ENCODE data around the gene HNRNPA0. TPM values are rescaled to one million over a fixed set of nuclear protein-coding genes. Genes with fewer than 3 reads are reported as not detected.

The HNRNPA0 gene
- total and polyA plus RNA-seq, 2 of the 4 experiments (the other 2 are of a cell fraction): 5.2 to 12.2 TPM

GRCh38 chr5:137705106-137705505 is 49.1 kb downstream of the HNRNPA0 start:
- Histone ChIP-seq H3K27me3 (ENCODE audit: control insufficient read depth, insufficient read depth, low read length) (no peaks in the 10 kb centered on the region), H3K9ac (ENCODE audit: low read depth, low read length) (no peak overlapping the region), H2BK5ac (ENCODE audit: low read depth, low read length, poor library complexity, severe bottlenecking) (no peak overlapping the region), H3K4me3 (ENCODE audit: insufficient read depth, low read depth, low read length) (no peak overlapping the region), H2AK5ac (ENCODE audit: low read depth, low read length) (no peak overlapping the region), H3K4me1 (ENCODE audit: control insufficient read depth, insufficient read depth, low read length) (no peaks in the 10 kb centered on the region), H2BK15ac (ENCODE audit: low read depth, low read length) (no peak overlapping the region), H4K91ac (ENCODE audit: insufficient read depth, low read depth, low read length) (no peak overlapping the region), H3K4ac (ENCODE audit: low read depth, low read length) (no peak overlapping the region), H3K18ac (ENCODE audit: low read depth, low read length) (no peak overlapping the region), H4K8ac (ENCODE audit: low read depth in 2 of 2, low read length in 2 of 2) (no peak overlapping the region), H3K14ac (replicated peaks; ENCODE audit: low read depth, low read length) (no peak overlapping the region), H3K9me3 (ENCODE audit: control insufficient read depth, insufficient read depth, low read length) (no peaks in the 10 kb centered on the region), H3K36me3 (ENCODE audit: control insufficient read depth, insufficient read depth, low read length) (no peaks in the 10 kb centered on the region), H3K79me1 (ENCODE audit: low read depth in 1 of 2, low read length in 2 of 2) (no peaks in the 10 kb centered on the region), H2BK20ac (ENCODE audit: low read depth, low read length) (no peak overlapping the region), H2AK9ac (replicated peaks; ENCODE audit: low read depth, low read length, poor library complexity) (no peak overlapping the region), H4K5ac (ENCODE audit: low read depth, low read length) (no peak overlapping the region), H3K23ac (ENCODE audit: low read depth, low read length) (no peak overlapping the region), H3K9me1 (ENCODE audit: insufficient read depth, low read length) (no peaks in the 10 kb centered on the region), H4K20me1 (ENCODE audit: insufficient read depth, low read length) (no peaks in the 10 kb centered on the region), H3K4me2 (ENCODE audit: low read depth, low read length) (no peak overlapping the region), H2AFZ (replicated peaks; ENCODE audit: low read length, poor library complexity) (no peak overlapping the region), H2BK120ac (ENCODE audit: low read depth, low read length) (no peak overlapping the region), H3K27ac (ENCODE audit: insufficient read depth, low read length) (no peak overlapping the region), H3K56ac (ENCODE audit: extremely low read depth, insufficient read depth, low read length) (no peak overlapping the region)
- in situ Hi-C loops (cut with MboI; ENCODE audit: low sequenced_read_pairs): no loop called here
- ChIA-PET CTCF (no interaction called here), POLR2A (ENCODE audit: unreplicated experiment) (no interaction called here)
- dilution Hi-C loops (cut with HindIII; ENCODE audit: low sequenced_read_pairs, unreplicated experiment): no loop called here
- intact Hi-C loops (cut with micrococcal nuclease): no loop called here
- DNase-seq (peak; percentile 41), ATAC-seq (ENCODE audit: low read depth) (peak; percentile 57; the same call in 1 of the 2 replicates)
- TF ChIP-seq CEBPB (IDR thresholded peaks at IDR 0.05; ENCODE audit: low read depth, low read length): no peak
- TF ChIP-seq FOS (IDR thresholded peaks at IDR 0.05; ENCODE audit: low read depth, low read length): no peak
- TF ChIP-seq ELK1 (IDR thresholded peaks at IDR 0.05; ENCODE audit: borderline replicate concordance, low read depth, low read length): no peak
- no peak for TF ChIP-seq BHLHE40 (IDR thresholded peaks at IDR 0.05; ENCODE audit: low read depth, low read length)
- no peak for TF ChIP-seq NFE2L2 (IDR thresholded peaks at IDR 0.05; ENCODE audit: low read depth, low read length)
- no peak for TF ChIP-seq MAZ (IDR thresholded peaks at IDR 0.05; ENCODE audit: borderline replicate concordance, low read depth, low read length)
- no peak for TF ChIP-seq MAFK (IDR thresholded peaks at IDR 0.05; ENCODE audit: low read depth, low read length)
- TF ChIP-seq RCOR1 (IDR thresholded peaks at IDR 0.05; ENCODE audit: insufficient replicate concordance, low read length): no peak
- TF ChIP-seq SMC3 (IDR thresholded peaks at IDR 0.05; ENCODE audit: low read depth, low read length): no peak
- no peak for TF ChIP-seq POLR2A (IDR thresholded peaks at IDR 0.05; ENCODE audit: low read depth, low read length)
- TF ChIP-seq, protein P1, sequence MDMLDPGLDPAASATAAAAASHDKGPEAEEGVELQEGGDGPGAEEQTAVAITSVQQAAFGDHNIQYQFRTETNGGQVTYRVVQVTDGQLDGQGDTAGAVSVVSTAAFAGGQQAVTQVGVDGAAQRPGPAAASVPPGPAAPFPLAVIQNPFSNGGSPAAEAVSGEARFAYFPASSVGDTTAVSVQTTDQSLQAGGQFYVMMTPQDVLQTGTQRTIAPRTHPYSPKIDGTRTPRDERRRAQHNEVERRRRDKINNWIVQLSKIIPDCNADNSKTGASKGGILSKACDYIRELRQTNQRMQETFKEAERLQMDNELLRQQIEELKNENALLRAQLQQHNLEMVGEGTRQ (IDR thresholded peaks at IDR 0.05; ENCODE audit: low read depth, low read length): no peak
- BruUV-seq (replicated peaks): no TSS peak

All from IMR-90 (cell line).